Measurements from ENCODE around the gene SULT4A1. TPM values are rescaled to one million over a fixed set of nuclear protein-coding genes. Genes with fewer than 3 reads are reported as not detected.

The SULT4A1 gene
- total and polyA plus RNA-seq, 2 of the 8 experiments (the other 6 are each of a cell fraction or from before 2014, with no cell fraction given), result 9.1 to 11.8 TPM

- TF ChIP-seq CTCF (IDR thresholded peaks at IDR 0.05; ENCODE audit: control extremely low read depth in 1 of 3, insufficient read depth in 1 of 3, low read depth in 1 of 3, low read length in 3 of 3) (no peak), HDAC2 (IDR thresholded peaks at IDR 0.05; ENCODE audit: borderline replicate concordance in 1 of 2, low read depth in 2 of 2, low read length in 2 of 2) (no peak), EGR1 (IDR thresholded peaks at IDR 0.05; ENCODE audit: borderline replicate concordance, low read depth, low read length) (no peak)
Measured at GRCh38 chr22:43792905-43793304, 69.4 kb downstream of the SULT4A1 start (continued).
